Measurements from ENCODE around the gene EPS8L2.
"Not testable (repeated sequence)": the region's sequence is repeated elsewhere in the genome, so short reads cannot be mapped to it uniquely, and the experiment has no call there.

Gene EPS8L2

GRCh38 chr11:705646-706438 is at the start of gene EPS8L2:
TSS of gene EPS8L2 (plus strand) at chr11:706231. CDS start at chr11:709408, 3,177 bp downstream.
- no peak for DNase-seq

GRCh38 chr11:656426-656825 is 49.6 kb upstream of the EPS8L2 start:
- no peak for DNase-seq

GRCh38 chr11:656866-657265 is 49.2 kb upstream of the EPS8L2 start:
- no peak for DNase-seq

GRCh38 chr11:657691-658126 is 48.3 kb upstream of the EPS8L2 start:
- no peak for DNase-seq

- no peak for DNase-seq
Observed at GRCh38 chr11:659532-660085, 46.4 kb upstream of the EPS8L2 start.

- DNase-seq: no peak
Observed at GRCh38 chr11:660281-660680, 45.8 kb upstream of the EPS8L2 start.

GRCh38 chr11:660681-661444 is 45.2 kb upstream of the EPS8L2 start:
- DNase-seq: no peak

GRCh38 chr11:662689-663274 is 43.2 kb upstream of the EPS8L2 start:
- DNase-seq: no peak

- DNase-seq: no peak
Observed at GRCh38 chr11:665062-665703, 40.8 kb upstream of the EPS8L2 start.

GRCh38 chr11:665704-666281 is 40.2 kb upstream of the EPS8L2 start:
- no peak for DNase-seq

GRCh38 chr11:673866-674265 is 32.2 kb upstream of the EPS8L2 start:
- DNase-seq: no peak

- no peak for DNase-seq
Observed at GRCh38 chr11:674406-674805, 31.6 kb upstream of the EPS8L2 start.

GRCh38 chr11:678297-678696 is 27.7 kb upstream of the EPS8L2 start:
- DNase-seq: no peak

GRCh38 chr11:679271-680207 is 26.5 kb upstream of the EPS8L2 start:
- no peak for DNase-seq

GRCh38 chr11:680476-680875 is 25.6 kb upstream of the EPS8L2 start:
- DNase-seq: no peak

GRCh38 chr11:680970-681369 is 25.1 kb upstream of the EPS8L2 start:
- DNase-seq: no peak

- DNase-seq: no peak
Observed at GRCh38 chr11:686451-687243, 19.4 kb upstream of the EPS8L2 start.

GRCh38 chr11:687751-688150 is 18.3 kb upstream of the EPS8L2 start:
- no peak for DNase-seq

- DNase-seq: no peak
Observed at GRCh38 chr11:688681-689080, 17.4 kb upstream of the EPS8L2 start.

- DNase-seq: no peak
Observed at GRCh38 chr11:689625-690024, 16.4 kb upstream of the EPS8L2 start.

- not testable (repeated sequence) for DNase-seq
Observed at GRCh38 chr11:690244-690643, 15.8 kb upstream of the EPS8L2 start.

Measured in NCI-H187 treated with DMSO at 0.1 percent for 48 hours (cell line).